H9 (cell line): Measurements from ENCODE around the gene TMEM229A. TPM values are rescaled to one million over a fixed set of nuclear protein-coding genes. Genes with fewer than 3 reads are reported as not detected.
"Not testable (repeated sequence)": the region's sequence is repeated elsewhere in the genome, so short reads cannot be mapped to it uniquely, and the experiment has no call there.

Experiments used
- DNase-seq: peaks from one replicate; pipeline ENCODE4 v3.0.0-alpha.2; 2017
- H2AFZ ChIP-seq: one replicate; pipeline ENCODE4 v1.6.1; 2013; ENCODE audit warnings: mild to moderate bottlenecking, low read length, control low read depth, moderate library complexity
- H2AK5ac ChIP-seq: 2 replicates; pipeline ENCODE4 v1.6.1; 2013; ENCODE audit warnings: low read length, control low read depth, mixed read lengths; ENCODE audit not compliant: insufficient read length
- H2BK120ac ChIP-seq: one replicate; pipeline ENCODE4 v1.6.1; 2013; ENCODE audit warnings: low read depth, mild to moderate bottlenecking, low read length, control low read depth, inconsistent platforms; ENCODE audit not compliant: poor library complexity, severe bottlenecking
- H2BK12ac ChIP-seq: 2 replicates; pipeline ENCODE4 v1.6.1; 2013; ENCODE audit warnings: low read length, control low read depth, mixed read lengths, low read depth; ENCODE audit not compliant: insufficient read length
- H2BK15ac ChIP-seq: 2 replicates; pipeline ENCODE4 v1.6.1; 2013; ENCODE audit warnings: low read depth, low read length, control low read depth
- H2BK20ac ChIP-seq: one replicate; pipeline ENCODE4 v1.6.1; 2013; ENCODE audit warnings: low read depth, mild to moderate bottlenecking, low read length, control low read depth, inconsistent platforms; ENCODE audit not compliant: poor library complexity, severe bottlenecking
- H2BK5ac ChIP-seq: 2 replicates; pipeline ENCODE4 v1.6.1; 2013; ENCODE audit warnings: low read length, control low read depth, mixed read lengths; ENCODE audit not compliant: insufficient read length
- H3K14ac ChIP-seq: 2 replicates; pipeline ENCODE4 v1.6.1; 2013; ENCODE audit warnings: low read length, control low read depth; ENCODE audit not compliant: insufficient read depth
- H3K18ac ChIP-seq: 2 replicates; pipeline ENCODE4 v1.6.1; 2013; ENCODE audit warnings: low read depth, mild to moderate bottlenecking, mixed read lengths, low read length, control low read depth; ENCODE audit not compliant: insufficient read length
- H3K23ac ChIP-seq: 2 replicates; pipeline ENCODE4 v1.6.1; 2013; ENCODE audit warnings: low read length, control low read depth, mixed read lengths, low read depth; ENCODE audit not compliant: insufficient read length
- H3K23me2 ChIP-seq: 2 replicates; pipeline ENCODE4 v1.6.1; 2013; ENCODE audit warnings: low read depth, mild to moderate bottlenecking, mixed read lengths, low read length, control low read depth; ENCODE audit not compliant: insufficient read length, poor library complexity, severe bottlenecking
- H3K27ac ChIP-seq: 2 replicates; pipeline ENCODE4 v1.5.1; 2013; ENCODE audit warnings: low read length, control low read depth, mixed read lengths, low read depth; ENCODE audit not compliant: insufficient read length
- H3K27me3 ChIP-seq: 2 replicates; pipeline ENCODE4 v1.6.1; 2013; ENCODE audit warnings: low read length, control low read depth, inconsistent platforms; ENCODE audit not compliant: insufficient read depth
- H3K4ac ChIP-seq: 2 replicates; pipeline ENCODE4 v1.6.1; 2013; ENCODE audit warnings: low read depth, mild to moderate bottlenecking, control low read depth, inconsistent platforms, low read length, moderate library complexity
- H3K4me1 ChIP-seq: 2 replicates; pipeline ENCODE4 v1.6.1; 2013; ENCODE audit warnings: low read length, control low read depth, inconsistent platforms; ENCODE audit not compliant: insufficient read depth
- H3K4me2 ChIP-seq: 2 replicates; pipeline ENCODE4 v1.6.1; 2013; ENCODE audit warnings: low read length, control low read depth, mixed read lengths; ENCODE audit not compliant: insufficient read length, insufficient read depth
- H3K56ac ChIP-seq: 2 replicates; pipeline ENCODE4 v1.6.1; 2013; ENCODE audit warnings: low read depth, mild to moderate bottlenecking, mixed read lengths, low read length, control low read depth; ENCODE audit not compliant: insufficient read length
- H3K79me1 ChIP-seq: 2 replicates; pipeline ENCODE4 v1.6.1; 2013; ENCODE audit warnings: low read depth, mild to moderate bottlenecking, moderate library complexity, low read length, control low read depth, inconsistent platforms; ENCODE audit not compliant: insufficient read depth, poor library complexity, severe bottlenecking
- H3K79me2 ChIP-seq: 2 replicates; pipeline ENCODE4 v1.6.1; 2013; ENCODE audit warnings: low read length, control low read depth, inconsistent platforms; ENCODE audit not compliant: insufficient read depth
- H3K9ac ChIP-seq: 2 replicates; pipeline ENCODE4 v1.6.1; 2013; ENCODE audit warnings: low read length, control low read depth, mixed read lengths; ENCODE audit not compliant: insufficient read length; ENCODE audit errors: extremely low read depth
- H3K9me3 ChIP-seq: one replicate; pipeline ENCODE4 v1.6.1; 2013; ENCODE audit warnings: low read depth, low read length, inconsistent platforms; ENCODE audit not compliant: control insufficient read depth
- H3T11ph ChIP-seq: one replicate; pipeline ENCODE4 v1.6.1; 2013; ENCODE audit warnings: mild to moderate bottlenecking, low read length, control low read depth, inconsistent platforms
- H4K20me1 ChIP-seq: one replicate; pipeline ENCODE4 v1.6.1; 2013; ENCODE audit not compliant: control insufficient read depth, insufficient read length, insufficient read depth
- H4K5ac ChIP-seq: 2 replicates; pipeline ENCODE4 v1.6.1; 2013; ENCODE audit warnings: low read depth, mild to moderate bottlenecking, mixed read lengths, low read length, control low read depth; ENCODE audit not compliant: insufficient read length
- H4K8ac ChIP-seq: replicated peaks from 2 replicates; pipeline ENCODE4 v1.6.1; 2013; ENCODE audit warnings: low read length, control low read depth, mixed read lengths, low read depth; ENCODE audit not compliant: insufficient read length
- H4K91ac ChIP-seq: 2 replicates; pipeline ENCODE4 v1.6.1; 2013; ENCODE audit warnings: low read depth, mild to moderate bottlenecking, moderate library complexity, mixed read lengths, low read length, control low read depth; ENCODE audit not compliant: insufficient read length
- H3K27ac Mint-ChIP-seq, 3 experiments: 2 replicates in 2 of 3; 3 replicates in 1 of 3; pipeline ENCODE4 v1.8.0; 2020 to 2021; ENCODE audit warnings: mixed read lengths in 3 of 3, mild to moderate bottlenecking in 1 of 3, moderate library complexity in 1 of 3
- H3K27me3 Mint-ChIP-seq: 2 replicates; pipeline ENCODE4 v1.8.0; 2021; ENCODE audit warnings: low read depth, mild to moderate bottlenecking, moderate library complexity, mixed read lengths
- H3K36me3 Mint-ChIP-seq, 3 experiments: 2 replicates in 2 of 3; 3 replicates in 1 of 3; pipeline ENCODE4 v1.8.0; 2020 to 2021; ENCODE audit warnings: low read depth in 3 of 3, mixed read lengths in 3 of 3; ENCODE audit not compliant: insufficient read depth in 1 of 3
- H3K4me1 Mint-ChIP-seq, 2 experiments: 2 replicates each; pipeline ENCODE4 v1.8.0; 2020; ENCODE audit warnings: mixed read lengths in 2 of 2
- H3K4me3 Mint-ChIP-seq, 2 experiments: 2 replicates in 1 of 2; 3 replicates in 1 of 2; pipeline ENCODE4 v1.8.0; 2020 to 2021; ENCODE audit warnings: mild to moderate bottlenecking in 2 of 2, mixed read lengths in 2 of 2, moderate library complexity in 1 of 2
- H3K9me3 Mint-ChIP-seq, 2 experiments: 2 replicates in 1 of 2; 3 replicates in 1 of 2; pipeline ENCODE4 v1.8.0; 2020; ENCODE audit warnings: mild to moderate bottlenecking in 2 of 2, mixed read lengths in 2 of 2, moderate library complexity in 1 of 2
- CTCF ChIP-seq: fragments of 200-600 bp; sonication (generic); conservative IDR thresholded peaks from 3 replicates; pipeline ENCODE4 v1.8.0; 2021; ENCODE audit warnings: antibody characterized with exemption, mild to moderate bottlenecking
- WGBS: extraction: QIAGEN DNeasy Blood & Tissue Kit; methylation state at CpG from one replicate; pipeline ENCODE4 v1.1.7; 2013; ENCODE audit warnings: missing lambda C conversion rate, low lambda C conversion rate, mixed read lengths; ENCODE audit not compliant: insufficient read length; ENCODE audit errors: extremely low coverage; 5-methylcytosine and 5-hydroxymethylcytosine counted together
- long read RNA-seq: library from polyadenylated mRNA; unstranded; transcript quantifications from one replicate; pipeline ENCODE4 v2.0.0, GENCODE V29; 2020
- total RNA-seq: library from RNA; stranded (reverse); gene quantifications from 2 replicates; pipeline ENCODE4 v1.2.1, GENCODE V29; 2021

TMEM229A gene
- 0.37 and 0.46 TPM in 2 replicates for total RNA-seq
- long read RNA-seq, result 0 reads

- Mint-ChIP-seq H3K27me3 (peaks cover 40% of the 10 kb centered on the region), H3K4me3 (peak within 1 kb of the TSS; percentile 77 to 97), H3K9me3 (no peaks in the 10 kb centered on the region), H3K36me3 (peaks cover 0 to 1% (median 0%) of the 10 kb centered on the region in 3 experiments; a peak in 2 of 7 replicates), H3K27ac (peak within 1 kb of the TSS in 1 of 3 experiments; percentile 94; a peak in 1 of 7 replicates), H3K4me1 (peaks cover 13 to 25% of the 10 kb centered on the region in 2 experiments)
- peaks cover 9% of the 10 kb centered on the region for H3K23me2 ChIP-seq
- no peak within 1 kb of the TSS for H2AK5ac ChIP-seq
- H3K4me2 ChIP-seq, result peak within 1 kb of the TSS; percentile 64
- H4K20me1 ChIP-seq, result no peaks in the 10 kb centered on the region
- H3K56ac ChIP-seq, result no peak within 1 kb of the TSS
- WGBS, result no CpG with 5 or more reads among the region's 87 CpGs
- H2BK120ac ChIP-seq, result no peak within 1 kb of the TSS
- H2BK5ac ChIP-seq, result no peak within 1 kb of the TSS
- no peaks in the 10 kb centered on the region for H3K4me1 ChIP-seq
- no peak within 1 kb of the TSS for H3K27ac ChIP-seq
- H2BK15ac ChIP-seq, result no peak within 1 kb of the TSS
- H3K79me2 ChIP-seq, result no peaks in the 10 kb centered on the region
- no peak within 1 kb of the TSS for H3T11ph ChIP-seq
- no peaks in the 10 kb centered on the region for H3K9me3 ChIP-seq
- no peak within 1 kb of the TSS for H3K4ac ChIP-seq
- H3K9ac ChIP-seq, result no peak within 1 kb of the TSS
- H3K79me1 ChIP-seq, result no peaks in the 10 kb centered on the region
- no peak within 1 kb of the TSS for H2AFZ ChIP-seq
- H4K8ac ChIP-seq, result no peak within 1 kb of the TSS
- no peak within 1 kb of the TSS for H4K5ac ChIP-seq
- H3K18ac ChIP-seq, result no peak within 1 kb of the TSS
- no peak within 1 kb of the TSS for H3K23ac ChIP-seq
- no peak within 1 kb of the TSS for H4K91ac ChIP-seq
- TF ChIP-seq CTCF, result peak; percentile 31; the same call in 1 of the 3 replicates
- H2BK20ac ChIP-seq, result no peak within 1 kb of the TSS
- H3K14ac ChIP-seq, result no peak within 1 kb of the TSS
- peaks cover 8% of the 10 kb centered on the region for H3K27me3 ChIP-seq
- H2BK12ac ChIP-seq, result no peak within 1 kb of the TSS
- peak; percentile 81 for DNase-seq
Measured at GRCh38 chr7:124032369-124033094, at the start of gene TMEM229A. Gene TMEM229A (minus strand): TSS chr7:124033067. CDS start chr7:124033003, 64 bp downstream.

- not testable (repeated sequence) for H3K18ac ChIP-seq, H4K20me1 ChIP-seq, H3K79me1 ChIP-seq, H3K36me3 Mint-ChIP-seq, H2BK15ac ChIP-seq, H3K4me1 ChIP-seq, H3K23me2 ChIP-seq, H3K9me3 Mint-ChIP-seq, H3K23ac ChIP-seq, H3K4ac ChIP-seq, H3K4me3 Mint-ChIP-seq, H3K9ac ChIP-seq, H3K79me2 ChIP-seq, H2AK5ac ChIP-seq, H2BK5ac ChIP-seq, H4K5ac ChIP-seq, H3K56ac ChIP-seq, H2BK20ac ChIP-seq, H3K14ac ChIP-seq, H2AFZ ChIP-seq, H4K91ac ChIP-seq, H3K9me3 ChIP-seq, H3K27me3 Mint-ChIP-seq, H2BK12ac ChIP-seq, DNase-seq, H3K27me3 ChIP-seq, H3K27ac ChIP-seq, H4K8ac ChIP-seq, H2BK120ac ChIP-seq, H3K4me1 Mint-ChIP-seq, H3K27ac Mint-ChIP-seq, H3T11ph ChIP-seq, H3K4me2 ChIP-seq
- no CpG with 5 or more reads among the region's 8 CpGs for WGBS
Measured at GRCh38 chr7:124082234-124082633, 49.4 kb upstream of the TMEM229A start.
